ENCODE results near the gene PTCRA. TPM values are rescaled to one million over a fixed set of nuclear protein-coding genes. Genes with fewer than 3 reads are reported as not detected.
"Not testable (repeated sequence)": the region's sequence is repeated elsewhere in the genome, so short reads cannot be mapped to it uniquely, and the experiment has no call there.

The PTCRA gene
- total RNA-seq, 1 experiment from 2014 or later = not detected

DNA sequence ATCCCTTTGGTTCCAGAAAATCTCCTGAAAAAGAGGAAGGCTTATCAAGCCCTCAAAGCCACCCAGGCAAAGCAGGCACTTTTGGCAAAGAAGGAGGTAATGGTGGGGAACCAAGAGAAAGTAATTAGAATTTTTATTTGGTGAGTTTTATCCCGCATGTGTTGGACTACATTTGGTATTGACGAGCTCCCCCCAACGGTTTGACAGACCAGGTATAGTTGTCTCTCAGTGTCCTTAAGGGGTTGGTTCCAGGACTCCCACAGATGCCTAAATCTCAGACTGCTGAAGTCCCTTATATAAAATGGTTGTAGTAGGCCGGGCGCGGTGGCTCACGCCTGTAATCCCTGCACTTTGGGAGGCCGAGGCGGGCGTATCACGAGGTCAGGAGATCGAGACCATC, 35.0 kb upstream of the PTCRA start:
- Histone ChIP-seq H3K9ac (ENCODE audit: low read length) (peak overlapping the region; percentile 97), H3K79me2 (ENCODE audit: low read length) (peaks cover 57% of the 10 kb centered on the region), H3K36me3 (ENCODE audit: low read depth, low read length) (peaks cover 31% of the 10 kb centered on the region), H3K4me3 (ENCODE audit: low read length) (peak overlapping the region; percentile 85), H3K4me2 (ENCODE audit: low read length) (peak overlapping the region; percentile 93)
- TF ChIP-seq, protein P1, sequence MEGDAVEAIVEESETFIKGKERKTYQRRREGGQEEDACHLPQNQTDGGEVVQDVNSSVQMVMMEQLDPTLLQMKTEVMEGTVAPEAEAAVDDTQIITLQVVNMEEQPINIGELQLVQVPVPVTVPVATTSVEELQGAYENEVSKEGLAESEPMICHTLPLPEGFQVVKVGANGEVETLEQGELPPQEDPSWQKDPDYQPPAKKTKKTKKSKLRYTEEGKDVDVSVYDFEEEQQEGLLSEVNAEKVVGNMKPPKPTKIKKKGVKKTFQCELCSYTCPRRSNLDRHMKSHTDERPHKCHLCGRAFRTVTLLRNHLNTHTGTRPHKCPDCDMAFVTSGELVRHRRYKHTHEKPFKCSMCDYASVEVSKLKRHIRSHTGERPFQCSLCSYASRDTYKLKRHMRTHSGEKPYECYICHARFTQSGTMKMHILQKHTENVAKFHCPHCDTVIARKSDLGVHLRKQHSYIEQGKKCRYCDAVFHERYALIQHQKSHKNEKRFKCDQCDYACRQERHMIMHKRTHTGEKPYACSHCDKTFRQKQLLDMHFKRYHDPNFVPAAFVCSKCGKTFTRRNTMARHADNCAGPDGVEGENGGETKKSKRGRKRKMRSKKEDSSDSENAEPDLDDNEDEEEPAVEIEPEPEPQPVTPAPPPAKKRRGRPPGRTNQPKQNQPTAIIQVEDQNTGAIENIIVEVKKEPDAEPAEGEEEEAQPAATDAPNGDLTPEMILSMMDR (conservative IDR thresholded peaks at IDR 0.05; ENCODE audit: low read depth, low read length) = peak; percentile 34; the same call in 1 of the 2 replicates
- H3K9me2 ChIP-seq (replicated peaks; ENCODE audit: low read length); intact Hi-C loops (cut with micrococcal nuclease); H4K20me1 ChIP-seq (ENCODE audit: low read length); ATAC-seq; H3K9me3 ChIP-seq (ENCODE audit: low read length); H3F3A ChIP-seq (ENCODE audit: low read length, unreplicated experiment); H2AFZ ChIP-seq (ENCODE audit: low read length); H3K27me3 ChIP-seq (ENCODE audit: low read length); H3K4me1 ChIP-seq (ENCODE audit: insufficient read depth, low read length); BruUV-seq (replicated peaks); H3K27ac ChIP-seq (ENCODE audit: low read length): not testable (repeated sequence)
- DNase-seq = peak; percentile 7
- CTCF ChIA-PET = interaction anchor here (0.5 to 0.6 kb wide), 2 partner anchors 18 to 187 kb away, joined by 3 to 4 read pairs; no protein-coding TSS in a partner anchor
- POLR2A ChIA-PET (ENCODE audit: unreplicated experiment) = interaction anchor here (0.7 kb wide), 1 partner anchor 311 kb away, joined by 9 read pairs; no protein-coding TSS in a partner anchor

DNA sequence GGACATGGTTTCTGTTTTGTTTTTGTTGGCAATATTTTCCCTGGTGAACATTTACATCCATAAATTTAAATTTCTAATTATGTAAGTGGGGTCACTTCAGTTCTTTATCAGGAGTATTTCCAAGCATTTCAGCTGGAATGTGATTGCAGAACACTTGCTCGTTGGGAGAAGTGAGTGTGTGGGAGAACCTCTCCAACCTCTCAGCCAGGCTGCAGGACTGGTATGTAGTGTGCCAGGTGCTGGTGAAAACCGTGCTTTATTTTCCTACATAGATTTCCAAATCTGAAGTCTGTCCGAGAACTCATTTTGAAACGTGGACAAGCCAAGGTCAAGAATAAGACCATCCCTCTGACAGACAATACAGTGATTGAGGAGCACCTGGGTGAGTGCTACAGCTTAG, 30.2 kb upstream of the PTCRA start:
- Histone ChIP-seq H3K36me3 (ENCODE audit: low read depth, low read length) (peaks cover 33% of the 10 kb centered on the region), H3K79me2 (ENCODE audit: low read length) (peaks cover 47% of the 10 kb centered on the region), H3K27me3 (ENCODE audit: low read length) (no peaks in the 10 kb centered on the region), H3K9me3 (ENCODE audit: low read length) (no peaks in the 10 kb centered on the region), H3K9me2 (replicated peaks; ENCODE audit: low read length) (no peaks in the 10 kb centered on the region), H3F3A (ENCODE audit: low read length, unreplicated experiment) (peaks cover 3% of the 10 kb centered on the region), H3K9ac (ENCODE audit: low read length) (no peak overlapping the region), H3K4me2 (ENCODE audit: low read length) (no peak overlapping the region), H2AFZ (ENCODE audit: low read length) (no peak overlapping the region), H3K4me1 (ENCODE audit: insufficient read depth, low read length) (peaks cover 4% of the 10 kb centered on the region), H3K27ac (ENCODE audit: low read length) (no peak overlapping the region), H3K4me3 (ENCODE audit: low read length) (no peak overlapping the region), H4K20me1 (ENCODE audit: low read length) (no peaks in the 10 kb centered on the region)
- ChIA-PET CTCF (interaction anchor here (0.6 kb wide), 1 partner anchor 224 kb away, joined by 3 read pairs; no protein-coding TSS in a partner anchor), POLR2A (ENCODE audit: unreplicated experiment) (no interaction called here)
- no peak for DNase-seq
- intact Hi-C loops (cut with micrococcal nuclease) = no loop called here
- BruUV-seq (replicated peaks) = no TSS peak
- TF ChIP-seq EZH2 (IDR thresholded peaks at IDR 0.05; ENCODE audit: low read length, unreplicated experiment) (no peak), EZH2phosphoT487 (IDR thresholded peaks at IDR 0.05; ENCODE audit: borderline replicate concordance, low read length) (no peak)
- TF ChIP-seq, protein P1 (conservative IDR thresholded peaks at IDR 0.05; ENCODE audit: low read depth, low read length) = no peak
- no peak for ATAC-seq

DNA sequence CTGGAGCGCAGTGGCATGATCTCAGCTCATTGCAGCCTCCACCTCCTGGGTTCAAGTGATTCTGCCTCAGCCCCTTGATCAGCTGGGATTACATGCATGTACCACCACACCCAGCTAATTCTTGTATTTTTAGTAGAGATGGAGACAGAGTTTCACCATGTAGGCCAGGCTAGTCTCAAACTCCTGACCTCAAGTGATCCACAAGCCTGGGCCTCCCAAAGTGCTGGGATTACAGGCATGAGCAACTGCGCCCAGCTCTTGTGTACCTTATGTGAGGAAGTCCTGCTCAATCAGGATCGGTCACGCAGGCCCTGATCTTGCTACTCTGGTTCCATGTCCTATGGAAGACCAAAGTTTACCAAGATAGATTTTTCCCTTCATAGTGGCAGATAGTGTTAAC, 27.7 kb upstream of the PTCRA start:
- H3K4me2 ChIP-seq (ENCODE audit: low read length); H3K9me2 ChIP-seq (replicated peaks; ENCODE audit: low read length); H3K4me1 ChIP-seq (ENCODE audit: insufficient read depth, low read length); intact Hi-C loops (cut with micrococcal nuclease); H4K20me1 ChIP-seq (ENCODE audit: low read length); H3K9me3 ChIP-seq (ENCODE audit: low read length); BruUV-seq (replicated peaks); H2AFZ ChIP-seq (ENCODE audit: low read length); CTCF ChIA-PET; H3F3A ChIP-seq (ENCODE audit: low read length, unreplicated experiment); DNase-seq; H3K4me3 ChIP-seq (ENCODE audit: low read length); H3K27me3 ChIP-seq (ENCODE audit: low read length); H3K9ac ChIP-seq (ENCODE audit: low read length); POLR2A ChIA-PET (ENCODE audit: unreplicated experiment); H3K27ac ChIP-seq (ENCODE audit: low read length); ATAC-seq: not testable (repeated sequence)
- Histone ChIP-seq H3K79me2 (ENCODE audit: low read length) (peaks cover 22% of the 10 kb centered on the region), H3K36me3 (ENCODE audit: low read depth, low read length) (peaks cover 25% of the 10 kb centered on the region)

All from PC-3 (cell line).